GM12875 (cell line): ENCODE data around the gene PNKD.

Source experiments
- H3K4me3 ChIP-seq: one replicate; pipeline ENCODE4 v1.5.1; 2011; ENCODE audit warnings: low read depth, low read length, control low read depth
- TF ChIP-seq, protein P1 (sequence below): IDR thresholded peaks from 2 replicates; pipeline ENCODE4 v1.5.1; 2011; ENCODE audit warnings: low read depth, mild to moderate bottlenecking, control low read depth, inconsistent platforms, low read length, moderate library complexity, borderline replicate concordance; ENCODE audit not compliant: insufficient read depth

The PNKD gene, protein sequence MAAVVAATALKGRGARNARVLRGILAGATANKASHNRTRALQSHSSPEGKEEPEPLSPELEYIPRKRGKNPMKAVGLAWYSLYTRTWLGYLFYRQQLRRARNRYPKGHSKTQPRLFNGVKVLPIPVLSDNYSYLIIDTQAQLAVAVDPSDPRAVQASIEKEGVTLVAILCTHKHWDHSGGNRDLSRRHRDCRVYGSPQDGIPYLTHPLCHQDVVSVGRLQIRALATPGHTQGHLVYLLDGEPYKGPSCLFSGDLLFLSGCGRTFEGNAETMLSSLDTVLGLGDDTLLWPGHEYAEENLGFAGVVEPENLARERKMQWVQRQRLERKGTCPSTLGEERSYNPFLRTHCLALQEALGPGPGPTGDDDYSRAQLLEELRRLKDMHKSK

DNA sequence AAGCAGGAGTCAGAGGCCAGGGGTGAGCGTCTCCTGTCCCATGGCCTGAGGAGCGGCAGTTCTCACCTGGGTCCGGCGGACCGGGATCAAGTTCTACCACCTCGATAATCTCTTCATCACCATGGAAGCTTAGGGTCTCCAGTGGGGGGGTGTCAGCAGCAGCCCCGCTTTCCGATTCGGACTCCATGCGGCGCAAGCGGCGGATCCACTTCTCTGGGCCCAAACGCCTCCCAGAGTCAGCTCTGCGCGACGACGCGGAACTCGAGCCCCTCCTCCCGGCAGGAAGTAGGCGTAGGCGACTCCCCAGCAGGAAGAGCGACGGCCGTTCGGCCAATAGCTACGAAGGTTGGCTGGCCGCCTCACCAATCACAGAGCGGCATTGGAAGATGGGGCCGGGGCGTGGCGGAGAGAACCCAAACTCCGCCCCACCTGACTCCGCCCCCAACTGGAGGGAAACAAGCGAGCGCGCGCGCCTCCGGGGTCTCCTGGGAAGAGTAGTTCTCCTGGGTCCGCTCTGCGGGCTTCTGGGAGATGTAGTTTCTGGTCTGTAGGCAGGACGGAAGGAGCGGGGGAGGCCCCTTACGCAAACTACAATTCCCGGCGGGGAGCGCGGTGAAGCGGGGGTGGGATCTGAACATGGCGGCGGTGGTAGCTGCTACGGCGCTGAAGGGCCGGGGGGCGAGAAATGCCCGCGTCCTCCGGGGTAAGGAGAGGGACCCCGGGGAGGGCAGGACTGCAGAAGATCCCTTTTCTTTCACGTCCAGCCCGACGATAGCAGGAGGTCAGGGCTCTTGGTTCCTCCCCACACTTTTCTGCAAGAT is at the start of gene PNKD, which contains the start of gene AAMP:
PNKD (plus strand) TSS at position 620 of the 821 bp plus-strand sequence; CDS start at position 637, 17 bp downstream.
AAMP (minus strand) TSS at position 238 of the 821 bp plus-strand sequence; CDS start at position 187, 51 bp downstream.
- TF ChIP-seq, protein P1, sequence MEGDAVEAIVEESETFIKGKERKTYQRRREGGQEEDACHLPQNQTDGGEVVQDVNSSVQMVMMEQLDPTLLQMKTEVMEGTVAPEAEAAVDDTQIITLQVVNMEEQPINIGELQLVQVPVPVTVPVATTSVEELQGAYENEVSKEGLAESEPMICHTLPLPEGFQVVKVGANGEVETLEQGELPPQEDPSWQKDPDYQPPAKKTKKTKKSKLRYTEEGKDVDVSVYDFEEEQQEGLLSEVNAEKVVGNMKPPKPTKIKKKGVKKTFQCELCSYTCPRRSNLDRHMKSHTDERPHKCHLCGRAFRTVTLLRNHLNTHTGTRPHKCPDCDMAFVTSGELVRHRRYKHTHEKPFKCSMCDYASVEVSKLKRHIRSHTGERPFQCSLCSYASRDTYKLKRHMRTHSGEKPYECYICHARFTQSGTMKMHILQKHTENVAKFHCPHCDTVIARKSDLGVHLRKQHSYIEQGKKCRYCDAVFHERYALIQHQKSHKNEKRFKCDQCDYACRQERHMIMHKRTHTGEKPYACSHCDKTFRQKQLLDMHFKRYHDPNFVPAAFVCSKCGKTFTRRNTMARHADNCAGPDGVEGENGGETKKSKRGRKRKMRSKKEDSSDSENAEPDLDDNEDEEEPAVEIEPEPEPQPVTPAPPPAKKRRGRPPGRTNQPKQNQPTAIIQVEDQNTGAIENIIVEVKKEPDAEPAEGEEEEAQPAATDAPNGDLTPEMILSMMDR, result no peak
- H3K4me3 ChIP-seq, result peak within 1 kb of the TSS; percentile 75

DNA sequence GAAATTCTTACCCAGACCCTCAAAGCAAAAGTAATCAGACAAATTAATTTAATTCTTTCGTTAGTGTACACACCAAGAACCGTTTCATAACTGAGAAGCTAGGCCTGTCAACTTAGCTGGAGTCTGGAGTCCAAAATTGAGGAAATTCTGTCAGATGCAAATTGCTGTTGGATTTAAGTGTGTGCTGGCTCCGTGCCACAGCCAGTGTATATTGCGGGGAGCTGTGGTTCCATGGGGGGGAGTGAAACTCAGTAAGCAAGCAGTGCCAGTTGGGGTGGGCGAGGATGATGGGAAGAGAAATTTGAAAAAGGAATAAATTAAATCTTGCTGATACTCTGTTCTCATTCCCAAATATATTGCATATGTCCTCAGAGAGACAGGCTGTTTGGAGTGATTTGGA is 49.3 kb upstream of the PNKD start:
- no peak overlapping the region for H3K4me3 ChIP-seq
- TF ChIP-seq, protein P1, result no peak

DNA sequence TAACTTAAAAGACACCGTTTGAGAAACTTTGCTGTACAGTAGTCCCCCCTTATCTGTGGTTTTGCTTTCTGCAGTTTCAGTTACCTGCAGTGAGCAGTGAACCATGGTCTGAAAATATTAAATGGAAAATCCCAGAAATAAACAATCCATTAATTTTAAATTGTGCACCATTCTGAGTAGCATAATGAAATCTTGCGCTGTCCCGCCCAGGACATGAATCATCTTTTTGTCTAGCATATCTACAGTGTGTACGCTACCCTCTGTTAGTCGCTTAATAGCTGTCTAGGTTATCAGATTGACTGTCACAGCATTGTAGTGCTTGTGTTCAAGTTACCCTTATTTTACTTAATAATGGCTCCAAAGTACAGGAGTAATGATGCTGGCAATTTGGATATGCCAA is 47.3 kb upstream of the PNKD start:
- TF ChIP-seq, protein P1, result no peak
- H3K4me3 ChIP-seq, result no peak overlapping the region

DNA sequence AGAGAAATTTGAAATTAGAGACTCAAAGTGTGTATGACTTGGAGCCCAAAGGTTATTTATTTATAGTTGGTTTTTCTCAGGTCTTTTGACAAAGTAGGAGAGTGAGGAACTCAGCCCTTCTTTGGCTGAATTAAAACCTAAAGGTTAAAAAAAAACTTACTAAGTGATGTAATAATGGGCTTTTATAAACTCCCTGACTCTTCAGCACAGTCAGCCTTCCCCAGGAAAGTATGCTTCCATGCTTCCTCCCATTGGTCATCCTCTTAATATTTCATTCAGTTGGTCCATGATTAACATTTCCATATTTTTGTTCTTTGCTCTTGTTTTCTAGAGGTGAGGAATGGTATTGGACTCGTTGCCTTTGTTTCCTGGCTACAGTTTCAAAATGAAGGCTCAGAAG is 46.1 kb upstream of the PNKD start:
- TF ChIP-seq, protein P1, result no peak

DNA sequence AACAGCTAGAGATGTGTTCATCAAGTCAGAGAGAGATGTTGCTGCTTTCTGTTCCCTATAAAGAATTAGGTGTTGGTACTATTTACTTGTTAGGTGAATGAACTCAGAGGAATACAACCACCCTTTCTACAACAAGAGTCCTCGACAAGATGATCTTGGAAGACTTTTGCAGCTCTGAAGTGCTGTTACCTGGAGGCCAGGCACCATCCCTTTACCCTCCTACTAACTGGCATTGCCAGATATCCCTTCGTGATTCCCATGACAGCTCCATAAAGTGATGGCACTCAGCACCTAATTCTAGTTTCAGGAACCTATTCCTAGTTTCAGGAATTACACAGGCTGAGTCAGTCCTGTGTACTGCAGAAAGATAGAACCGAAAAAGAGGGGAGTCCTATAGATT is 43.4 kb upstream of the PNKD start:
- H3K4me3 ChIP-seq, result no peak overlapping the region
- TF ChIP-seq, protein P1, result no peak

More for the DNA sequence above, 46.1 kb upstream of the PNKD start:
- no peak overlapping the region for H3K4me3 ChIP-seq

DNA sequence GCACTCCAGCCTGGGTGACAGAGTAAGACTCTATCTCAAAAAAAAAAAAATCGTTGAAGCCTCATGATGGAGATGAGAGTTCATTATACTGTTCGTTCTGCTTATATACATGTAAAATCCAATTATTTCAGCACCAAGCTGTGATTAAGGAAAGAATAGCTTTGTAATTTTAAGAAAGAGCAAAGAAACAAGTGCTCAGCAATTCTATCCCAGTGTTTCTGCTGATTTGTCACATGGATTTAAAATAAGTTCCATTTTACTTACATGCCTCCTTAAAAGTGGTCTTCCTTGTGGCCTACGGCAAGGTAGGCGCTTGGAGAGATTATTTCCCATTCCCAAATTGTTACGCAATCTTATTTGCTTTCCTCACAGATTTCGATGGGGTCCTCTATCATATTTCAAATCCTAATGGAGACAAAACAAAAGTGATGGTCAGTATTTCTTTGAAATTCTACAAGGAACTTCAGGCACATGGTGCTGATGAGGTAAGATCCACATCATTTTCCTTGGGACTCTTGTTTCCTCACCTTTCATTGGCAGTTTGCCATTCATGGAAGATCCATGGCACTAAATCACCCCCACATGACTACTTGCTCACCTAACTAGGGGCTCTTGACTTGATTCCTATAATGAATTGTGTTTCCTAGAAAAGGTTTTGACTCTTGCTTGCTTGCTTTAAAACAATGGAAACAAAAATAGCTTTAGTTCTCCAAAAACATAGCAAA is 41.8 kb upstream of the PNKD start:
- H3K4me3 ChIP-seq, result no peak overlapping the region

More for the DNA sequence above, 41.8 kb upstream of the PNKD start:
- TF ChIP-seq, protein P1, result no peak
